ENCODE measurements around the gene ARHGAP23. TPM values are rescaled to one million over a fixed set of nuclear protein-coding genes. Genes with fewer than 3 reads are reported as not detected.

The ARHGAP23 gene
- polyA plus RNA-seq, 1 donor from 2014 or later: 1.6 TPM

- H3K79me2 ChIP-seq (replicated peaks; ENCODE audit: insufficient read depth, low read length): no peaks in the 10 kb centered on the region
- TF ChIP-seq SMC3 (conservative IDR thresholded peaks at IDR 0.05; ENCODE audit: poor library complexity): no peak
- TF ChIP-seq EP300 (conservative IDR thresholded peaks at IDR 0.05; ENCODE audit: poor library complexity, severe bottlenecking): no peak
- H3F3A ChIP-seq (ENCODE audit: insufficient read depth, low read length, poor library complexity, severe bottlenecking): no peaks in the 10 kb centered on the region
- no peaks in the 10 kb centered on the region for H3K36me3 ChIP-seq (ENCODE audit: insufficient read depth, low read length)
- no peak overlapping the region for H2AFZ ChIP-seq (ENCODE audit: low read depth, low read length)
- no peak overlapping the region for H3K9ac ChIP-seq (ENCODE audit: low read length)
- no peak overlapping the region for H3K27ac ChIP-seq (ENCODE audit: low read length)
- H3K27me3 ChIP-seq (ENCODE audit: insufficient read depth, low read depth, low read length): no peaks in the 10 kb centered on the region
- H3K4me3 ChIP-seq (ENCODE audit: low read length): no peak overlapping the region
- no peak overlapping the region for H3K4me2 ChIP-seq (ENCODE audit: low read length)
- H4K20me1 ChIP-seq (ENCODE audit: insufficient read depth): no peaks in the 10 kb centered on the region
- H3K9me2 ChIP-seq (ENCODE audit: insufficient read depth, low read length): no peaks in the 10 kb centered on the region
- H3K9me3 ChIP-seq (ENCODE audit: low read length): no peaks in the 10 kb centered on the region
Measured at GRCh38 chr17:38464251-38464722, 36.0 kb downstream of the ARHGAP23 start.

- Histone ChIP-seq H3K27me3 (ENCODE audit: insufficient read depth, low read depth, low read length) (no peaks in the 10 kb centered on the region), H4K20me1 (ENCODE audit: insufficient read depth) (no peaks in the 10 kb centered on the region), H3K27ac (ENCODE audit: low read length) (no peak overlapping the region), H3K9me2 (ENCODE audit: insufficient read depth, low read length) (no peaks in the 10 kb centered on the region), H3K4me2 (ENCODE audit: low read length) (no peak overlapping the region), H3F3A (ENCODE audit: insufficient read depth, low read length, poor library complexity, severe bottlenecking) (no peaks in the 10 kb centered on the region), H3K36me3 (ENCODE audit: insufficient read depth, low read length) (no peaks in the 10 kb centered on the region), H3K9me3 (ENCODE audit: low read length) (no peaks in the 10 kb centered on the region), H3K9ac (ENCODE audit: low read length) (no peak overlapping the region), H3K4me3 (ENCODE audit: low read length) (no peak overlapping the region), H2AFZ (ENCODE audit: low read depth, low read length) (no peak overlapping the region), H3K79me2 (replicated peaks; ENCODE audit: insufficient read depth, low read length) (no peaks in the 10 kb centered on the region)
- TF ChIP-seq RAD21 (conservative IDR thresholded peaks at IDR 0.05): no peak
Measured at GRCh38 chr17:38464723-38465390, 36.6 kb downstream of the ARHGAP23 start.

GRCh38 chr17:38465391-38466345 lies 37.4 kb downstream of the ARHGAP23 start:
- no peaks in the 10 kb centered on the region for H3K36me3 ChIP-seq (ENCODE audit: insufficient read depth, low read length)

More at GRCh38 chr17:38465391-38466345, 37.4 kb downstream of the ARHGAP23 start:
- Histone ChIP-seq H3K79me2 (replicated peaks; ENCODE audit: insufficient read depth, low read length) (no peaks in the 10 kb centered on the region), H3K9me3 (ENCODE audit: low read length) (no peaks in the 10 kb centered on the region), H3F3A (ENCODE audit: insufficient read depth, low read length, poor library complexity, severe bottlenecking) (no peaks in the 10 kb centered on the region), H4K20me1 (ENCODE audit: insufficient read depth) (no peaks in the 10 kb centered on the region), H3K4me2 (ENCODE audit: low read length) (no peak overlapping the region), H3K4me3 (ENCODE audit: low read length) (no peak overlapping the region), H3K9me2 (ENCODE audit: insufficient read depth, low read length) (no peaks in the 10 kb centered on the region), H3K27me3 (ENCODE audit: insufficient read depth, low read depth, low read length) (no peaks in the 10 kb centered on the region), H3K27ac (ENCODE audit: low read length) (no peak overlapping the region), H3K9ac (ENCODE audit: low read length) (no peak overlapping the region), H2AFZ (ENCODE audit: low read depth, low read length) (no peak overlapping the region)
- TF ChIP-seq EP300 (conservative IDR thresholded peaks at IDR 0.05; ENCODE audit: poor library complexity, severe bottlenecking) (no peak), RAD21 (conservative IDR thresholded peaks at IDR 0.05) (no peak), REST (IDR thresholded peaks at IDR 0.05; ENCODE audit: borderline replicate concordance) (no peak), EZH2 (IDR thresholded peaks at IDR 0.05; ENCODE audit: borderline replicate concordance, insufficient read depth, low read length, poor library complexity, severe bottlenecking) (no peak)

Measured in neural cell (in vitro differentiated cells).